Measurements from ENCODE around the gene FBLN1.
A peak's percentile ranks its signal among the peaks of the same experiment; 100 is the strongest.

The FBLN1 gene

GRCh38 chr22:45644714-45645113 lies 142.0 kb downstream of the FBLN1 start:
- DNase-seq, result no peak

GRCh38 chr22:45645150-45645525 lies 142.5 kb downstream of the FBLN1 start:
- no peak for DNase-seq

- peak; percentile 53 to 65 for DNase-seq
Measured at GRCh38 chr22:45645526-45646414, 143.1 kb downstream of the FBLN1 start.

GRCh38 chr22:45647532-45648225 lies 145.0 kb downstream of the FBLN1 start:
- no peak for DNase-seq

- no peak for DNase-seq
Measured at GRCh38 chr22:45648301-45649117, 145.8 kb downstream of the FBLN1 start.

GRCh38 chr22:45649809-45650208 lies 147.1 kb downstream of the FBLN1 start:
- no peak for DNase-seq

GRCh38 chr22:45650721-45651120 lies 148.0 kb downstream of the FBLN1 start:
- no peak for DNase-seq
